HEK293 (cell line): ENCODE results near the gene PRKAR2B.

Experiments
- CTCF ChIA-PET: fragments of 350-600 bp; formaldehyde crosslinking; extraction: SDS; loops from one replicate; lab custom pipeline; 2021; ENCODE audit warnings: antibody characterized with exemption; lab: Yijun Ruan, JAX
- POLR2A ChIA-PET: fragments of 300-600 bp; formaldehyde crosslinking; extraction: SDS; loops from one replicate; lab custom pipeline; 2020; ENCODE audit warnings: antibody characterized with exemption, inconsistent platforms; lab: Yijun Ruan, JAX
- H3K27ac ChIP-seq: fragments of 200-500 bp; sonication (Bioruptor generic); 2 replicates; pipeline ENCODE4 v1.5.1; 2014; ENCODE audit warnings: low read depth, low read length, control low read depth, inconsistent platforms; ENCODE audit errors: extremely low read depth
- H3K36me3 ChIP-seq, 2 experiments: fragments of 200-500 bp in 1 of 2; sonication (Bioruptor generic) in 1 of 2; 1 replicate in 1 of 2; 2 replicates in 1 of 2; pipeline ENCODE4 v1.5.1; 2014 to 2017; ENCODE audit warnings: inconsistent platforms in 2 of 2, low read length in 2 of 2; ENCODE audit not compliant: control insufficient read depth in 2 of 2, insufficient read depth in 1 of 2
- H3K4me1 ChIP-seq: fragments of 200-500 bp; sonication (Bioruptor generic); 2 replicates; pipeline ENCODE4 v1.5.1; 2014; ENCODE audit warnings: mild to moderate bottlenecking, low read length, inconsistent platforms; ENCODE audit not compliant: control insufficient read depth, insufficient read depth
- H3K4me3 ChIP-seq: 2 replicates; pipeline ENCODE4 v1.5.1; 2011; ENCODE audit warnings: low read depth, mild to moderate bottlenecking, control low read depth, low read length, moderate library complexity
- H3K9me3 ChIP-seq: fragments of 200-500 bp; sonication (Bioruptor generic); 2 replicates; pipeline ENCODE4 v1.5.1; 2014; ENCODE audit warnings: low read depth, low read length, inconsistent platforms; ENCODE audit not compliant: control insufficient read depth, insufficient read depth
- FEZF1 ChIP-seq: fragments of 450-650 bp; formaldehyde crosslinking; IDR thresholded peaks from 2 replicates; pipeline ENCODE4 v1.5.1; 2016; ENCODE audit warnings: missing biosample characterization, missing genetic modification characterization
- HOXC10 ChIP-seq: sonication (generic); formaldehyde crosslinking; IDR thresholded peaks from 2 replicates; pipeline ENCODE4 v1.8.1; 2023; ENCODE audit warnings: mild to moderate bottlenecking, missing genetic modification reagents
- MEIS1 ChIP-seq: sonication (generic); formaldehyde crosslinking; IDR thresholded peaks from 2 replicates; pipeline ENCODE4 v1.8.1; 2022; ENCODE audit warnings: missing genetic modification reagents, mild to moderate bottlenecking, borderline replicate concordance
- OSR2 ChIP-seq: fragments of 450-650 bp; formaldehyde crosslinking; IDR thresholded peaks from 2 replicates; pipeline ENCODE4 v1.5.1; 2016; ENCODE audit warnings: missing biosample characterization, missing genetic modification characterization
- SETDB1 ChIP-seq: IDR thresholded peaks from one replicate; pipeline ENCODE4 v1.6.1; 2017; ENCODE audit warnings: mild to moderate bottlenecking, low read length, moderate library complexity, mixed read lengths; ENCODE audit not compliant: insufficient read length
- SP2 ChIP-seq: fragments of 450-650 bp; formaldehyde crosslinking; IDR thresholded peaks from 2 replicates; pipeline ENCODE4 v1.5.1; 2016; ENCODE audit warnings: missing biosample characterization, missing genetic modification characterization
- SP7 ChIP-seq: fragments of 450-650 bp; formaldehyde crosslinking; IDR thresholded peaks from 2 replicates; pipeline ENCODE4 v1.5.1; 2016; ENCODE audit warnings: missing biosample characterization, missing genetic modification characterization
- ZBTB20 ChIP-seq: fragments of 450-650 bp; formaldehyde crosslinking; IDR thresholded peaks from 2 replicates; pipeline ENCODE4 v1.5.1; 2016; ENCODE audit warnings: missing biosample characterization, missing genetic modification characterization
- ZBTB7A ChIP-seq: fragments of 450-650 bp; formaldehyde crosslinking; IDR thresholded peaks from 2 replicates; pipeline ENCODE4 v1.5.1; 2016; ENCODE audit warnings: low read depth, missing biosample characterization, missing genetic modification characterization
- ZBTB8A ChIP-seq: fragments of 450-650 bp; formaldehyde crosslinking; IDR thresholded peaks from 2 replicates; pipeline ENCODE4 v1.5.1; 2016; ENCODE audit warnings: missing biosample characterization, missing genetic modification characterization
- ZFP41 ChIP-seq: fragments of 450-650 bp; formaldehyde crosslinking; IDR thresholded peaks from 2 replicates; pipeline ENCODE4 v1.5.1; 2016; ENCODE audit warnings: missing biosample characterization, missing genetic modification characterization, borderline replicate concordance
- ZFP69B ChIP-seq: fragments of 450-650 bp; formaldehyde crosslinking; IDR thresholded peaks from 2 replicates; pipeline ENCODE4 v1.5.1; 2016; ENCODE audit warnings: missing biosample characterization, missing genetic modification characterization
- ZNF133 ChIP-seq: fragments of 450-650 bp; formaldehyde crosslinking; IDR thresholded peaks from 2 replicates; pipeline ENCODE4 v1.5.1; 2016; ENCODE audit warnings: missing biosample characterization, missing genetic modification characterization
- ZNF140 ChIP-seq: fragments of 450-650 bp; formaldehyde crosslinking; IDR thresholded peaks from 2 replicates; pipeline ENCODE4 v1.5.1; 2016; ENCODE audit warnings: missing biosample characterization, missing genetic modification characterization
- ZNF146 ChIP-seq: fragments of 450-650 bp; formaldehyde crosslinking; IDR thresholded peaks from 2 replicates; pipeline ENCODE4 v1.5.1; 2016; ENCODE audit warnings: missing biosample characterization, missing genetic modification characterization
- ZNF174 ChIP-seq: fragments of 450-650 bp; formaldehyde crosslinking; IDR thresholded peaks from 2 replicates; pipeline ENCODE4 v1.5.0; 2017; ENCODE audit warnings: missing biosample characterization, mild to moderate bottlenecking, missing genetic modification characterization
- ZNF184 ChIP-seq: fragments of 450-650 bp; IDR thresholded peaks from 2 replicates; pipeline ENCODE4 v1.5.1; 2018; ENCODE audit warnings: missing biosample characterization, mild to moderate bottlenecking, missing genetic modification characterization
- ZNF335 ChIP-seq: fragments of 450-650 bp; formaldehyde crosslinking; conservative IDR thresholded peaks from 2 replicates; pipeline ENCODE4 v1.5.1; 2016; ENCODE audit warnings: missing biosample characterization, missing genetic modification characterization
- ZNF433 ChIP-seq: fragments of 450-650 bp; formaldehyde crosslinking; IDR thresholded peaks from 2 replicates; pipeline ENCODE4 v1.5.1; 2016; ENCODE audit warnings: missing biosample characterization, missing genetic modification characterization, low read depth
- ZNF521 ChIP-seq: fragments of 450-650 bp; formaldehyde crosslinking; IDR thresholded peaks from 2 replicates; pipeline ENCODE4 v1.5.1; 2017; ENCODE audit warnings: missing biosample characterization, mild to moderate bottlenecking, missing genetic modification characterization
- ZNF555 ChIP-seq: fragments of 450-650 bp; formaldehyde crosslinking; conservative IDR thresholded peaks from 2 replicates; pipeline ENCODE4 v1.5.1; 2017; ENCODE audit warnings: missing biosample characterization, mild to moderate bottlenecking, missing genetic modification characterization, inconsistent platforms
- ZNF660 ChIP-seq: fragments of 450-650 bp; IDR thresholded peaks from 2 replicates; pipeline ENCODE4 v1.5.1; 2018; ENCODE audit warnings: missing biosample characterization, mild to moderate bottlenecking, missing genetic modification characterization
- ZNF664 ChIP-seq: fragments of 450-650 bp; formaldehyde crosslinking; IDR thresholded peaks from 2 replicates; pipeline ENCODE4 v1.5.1; 2016; ENCODE audit warnings: missing biosample characterization, missing genetic modification characterization
- ZNF843 ChIP-seq: fragments of 450-650 bp; formaldehyde crosslinking; IDR thresholded peaks from 2 replicates; pipeline ENCODE4 v1.5.1; 2016; ENCODE audit warnings: missing biosample characterization, missing genetic modification characterization
- ZSCAN16 ChIP-seq: fragments of 450-650 bp; formaldehyde crosslinking; IDR thresholded peaks from 2 replicates; pipeline ENCODE4 v1.5.1; 2016; ENCODE audit warnings: missing biosample characterization, missing genetic modification characterization
- ZXDB ChIP-seq: fragments of 450-650 bp; formaldehyde crosslinking; IDR thresholded peaks from 2 replicates; pipeline ENCODE4 v1.5.1; 2016; ENCODE audit warnings: missing biosample characterization, missing genetic modification characterization
- TF ChIP-seq, protein P1 (sequence below): fragments of 450-650 bp; formaldehyde crosslinking; IDR thresholded peaks from 2 replicates; pipeline ENCODE4 v1.5.1; 2016; ENCODE audit warnings: missing biosample characterization, missing genetic modification characterization
- TF ChIP-seq, protein P2 (sequence below): fragments of 450-650 bp; formaldehyde crosslinking; IDR thresholded peaks from 2 replicates; pipeline ENCODE4 v1.5.1; 2016; ENCODE audit warnings: missing biosample characterization, missing genetic modification characterization
- TF ChIP-seq, protein P3 (sequence below): fragments of 450-650 bp; formaldehyde crosslinking; IDR thresholded peaks from 2 replicates; pipeline ENCODE4 v1.5.1; 2016; ENCODE audit warnings: missing biosample characterization, missing genetic modification characterization

The PRKAR2B gene

DNA sequence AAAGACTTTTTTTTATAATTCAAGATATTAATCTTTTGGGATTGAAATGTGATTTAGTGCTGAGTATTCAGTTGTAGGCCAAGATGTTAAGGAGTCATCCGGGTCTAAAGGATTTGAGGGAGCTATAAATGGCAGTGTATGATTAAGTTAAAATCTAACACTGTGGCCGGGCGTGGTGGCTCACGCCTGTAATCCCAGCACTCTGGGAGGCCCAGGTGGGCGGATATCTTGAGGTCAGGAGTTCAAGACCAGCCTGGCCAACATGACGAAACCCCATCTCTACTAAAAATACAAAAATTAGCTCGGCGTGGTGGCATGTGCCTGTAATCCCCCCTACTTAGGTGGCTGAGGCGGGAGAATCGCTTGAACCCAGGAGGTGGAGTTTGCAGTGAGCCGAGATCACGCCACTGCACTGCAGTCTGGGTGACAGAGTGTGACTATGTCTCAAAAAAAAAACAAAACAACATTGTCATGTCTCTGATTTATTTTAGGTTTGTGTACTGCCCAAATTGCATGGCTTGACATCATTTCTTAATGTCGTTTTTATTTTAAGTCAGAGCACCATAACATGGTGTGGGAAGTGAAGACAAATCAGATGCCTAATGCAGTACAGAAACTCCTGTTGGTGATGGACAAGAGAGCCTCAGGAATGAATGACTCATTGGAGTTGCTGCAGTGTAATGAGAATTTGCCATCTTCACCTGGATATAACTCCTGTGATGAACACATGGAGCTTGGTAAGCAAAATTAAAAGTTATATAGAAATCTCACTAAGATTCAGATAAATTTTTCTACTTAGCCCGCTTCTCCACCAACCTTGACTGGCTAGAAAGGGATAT is 135.0 kb downstream of the PRKAR2B start (continued):
- TF ChIP-seq ZBTB7A (tag by site-specific recombination) (no peak), ZFP41 (tag by site-specific recombination) (no peak)
- TF ChIP-seq, protein P1, sequence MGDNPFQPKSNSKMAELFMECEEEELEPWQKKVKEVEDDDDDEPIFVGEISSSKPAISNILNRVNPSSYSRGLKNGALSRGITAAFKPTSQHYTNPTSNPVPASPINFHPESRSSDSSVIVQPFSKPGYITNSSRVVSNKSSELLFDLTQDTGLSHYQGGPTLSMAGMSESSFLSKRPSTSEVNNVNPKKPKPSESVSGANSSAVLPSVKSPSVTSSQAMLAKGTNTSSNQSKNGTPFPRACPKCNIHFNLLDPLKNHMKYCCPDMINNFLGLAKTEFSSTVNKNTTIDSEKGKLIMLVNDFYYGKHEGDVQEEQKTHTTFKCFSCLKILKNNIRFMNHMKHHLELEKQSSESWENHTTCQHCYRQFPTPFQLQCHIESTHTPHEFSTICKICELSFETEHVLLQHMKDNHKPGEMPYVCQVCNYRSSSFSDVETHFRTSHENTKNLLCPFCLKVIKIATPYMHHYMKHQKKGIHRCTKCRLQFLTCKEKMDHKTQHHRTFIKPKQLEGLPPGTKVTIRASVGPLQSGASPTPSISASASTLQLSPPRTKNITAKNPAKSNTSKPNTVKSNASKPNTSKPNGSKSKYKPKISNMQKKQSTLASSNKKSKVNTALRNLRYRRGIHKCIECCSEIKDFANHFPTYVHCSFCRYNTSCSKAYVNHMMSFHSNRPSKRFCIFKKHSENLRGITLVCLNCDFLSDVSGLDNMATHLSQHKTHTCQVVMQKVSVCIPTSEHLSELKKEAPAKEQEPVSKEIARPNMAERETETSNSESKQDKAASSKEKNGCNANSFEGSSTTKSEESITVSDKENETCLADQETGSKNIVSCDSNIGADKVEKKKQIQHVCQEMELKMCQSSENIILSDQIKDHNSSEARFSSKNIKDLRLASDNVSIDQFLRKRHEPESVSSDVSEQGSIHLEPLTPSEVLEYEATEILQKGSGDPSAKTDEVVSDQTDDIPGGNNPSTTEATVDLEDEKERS (tag by site-specific recombination) = no peak

DNA sequence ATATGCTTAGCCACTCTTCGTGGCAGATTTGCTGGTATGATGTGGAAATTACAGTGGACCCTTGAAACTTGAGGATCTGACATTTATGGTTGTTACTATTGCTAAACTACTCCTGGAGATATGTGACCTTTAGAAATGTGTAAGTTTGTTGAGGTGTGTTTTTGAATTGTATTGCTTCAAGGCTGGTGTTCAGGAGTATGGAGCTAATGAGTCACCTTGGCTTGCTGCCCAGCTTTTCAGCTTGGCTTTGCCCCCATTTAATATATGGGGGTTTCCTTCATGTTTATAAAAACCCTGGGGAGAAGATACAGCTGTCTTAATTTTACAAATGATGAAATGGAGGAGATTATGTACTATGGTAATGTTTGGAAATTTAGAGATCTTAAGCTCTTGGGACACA is 135.9 kb downstream of the PRKAR2B start:
- H3K9me3 ChIP-seq = no peaks in the 10 kb centered on the region
- ChIA-PET CTCF (interaction anchor here (0.5 to 1.7 kb wide), 8 partner anchors 10 to 1163 kb away, joined by 3 to 4 read pairs (median 3); no protein-coding TSS in a partner anchor), POLR2A (interaction anchor here (0.7 to 3.4 kb wide), 2 partner anchors 11 to 42 kb away, joined by 7 to 14 read pairs; partner anchors contain the start of gene HBP1)
- H3K4me1 ChIP-seq = peaks cover 14% of the 10 kb centered on the region
- no peak overlapping the region for H3K4me3 ChIP-seq
- H3K27ac ChIP-seq = no peak overlapping the region
- H3K36me3 ChIP-seq = peaks cover 3 to 10% of the 10 kb centered on the region in 2 experiments; a peak in 1 of 3 replicates
- peak; percentile 71 for TF ChIP-seq ZNF660 (tag by site-specific recombination)
- no peak for TF ChIP-seq ZNF146 (tag by site-specific recombination)
- no peak for TF ChIP-seq SETDB1
- no peak for TF ChIP-seq ZNF521 (tag by site-specific recombination)
- TF ChIP-seq ZNF433 (tag by site-specific recombination) = no peak
- TF ChIP-seq OSR2 (tag by site-specific recombination) = peak; percentile 35; the same call in 1 of the 2 replicates
- peak; percentile 84 for TF ChIP-seq SP7
- TF ChIP-seq ZNF174 (tag by site-specific recombination) = no peak
- no peak for TF ChIP-seq MEIS1
- peak; percentile 18; the same call in 1 of the 2 replicates for TF ChIP-seq ZNF664 (tag by site-specific recombination)
- TF ChIP-seq ZXDB (tag by site-specific recombination) = peak; percentile 38; the same call in 1 of the 2 replicates
- TF ChIP-seq, protein P2, sequence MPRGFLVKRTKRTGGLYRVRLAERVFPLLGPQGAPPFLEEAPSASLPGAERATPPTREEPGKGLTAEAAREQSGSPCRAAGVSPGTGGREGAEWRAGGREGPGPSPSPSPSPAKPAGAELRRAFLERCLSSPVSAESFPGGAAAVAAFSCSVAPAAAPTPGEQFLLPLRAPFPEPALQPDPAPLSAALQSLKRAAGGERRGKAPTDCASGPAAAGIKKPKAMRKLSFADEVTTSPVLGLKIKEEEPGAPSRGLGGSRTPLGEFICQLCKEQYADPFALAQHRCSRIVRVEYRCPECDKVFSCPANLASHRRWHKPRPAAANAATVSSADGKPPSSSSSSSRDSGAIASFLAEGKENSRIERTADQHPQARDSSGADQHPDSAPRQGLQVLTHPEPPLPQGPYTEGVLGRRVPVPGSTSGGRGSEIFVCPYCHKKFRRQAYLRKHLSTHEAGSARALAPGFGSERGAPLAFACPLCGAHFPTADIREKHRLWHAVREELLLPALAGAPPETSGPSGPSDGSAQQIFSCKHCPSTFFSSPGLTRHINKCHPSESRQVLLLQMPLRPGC = peak; percentile 62; the same call in 1 of the 2 replicates
- TF ChIP-seq ZNF555 (tag by site-specific recombination) = no peak
- peak; percentile 56; the same call in 1 of the 2 replicates for TF ChIP-seq ZNF843 (tag by site-specific recombination)
- no peak for TF ChIP-seq ZBTB20 (tag by site-specific recombination)
- TF ChIP-seq ZNF184 (tag by site-specific recombination) = peak; percentile 14; the same call in 1 of the 2 replicates
- 0 out of 2 replicates have a peak, but pooled peaks have one; percentile 26 for TF ChIP-seq FEZF1 (tag by site-specific recombination)
- TF ChIP-seq ZFP69B = peak; percentile 35; the same call in 1 of the 2 replicates
- TF ChIP-seq SP2 = no peak
- no peak for TF ChIP-seq ZBTB8A
- TF ChIP-seq HOXC10 (CRISPR knock-in tag) = no peak
- TF ChIP-seq ZNF140 (tag by site-specific recombination) = no peak
- TF ChIP-seq ZNF133 (tag by site-specific recombination) = no peak
- TF ChIP-seq, protein P3, sequence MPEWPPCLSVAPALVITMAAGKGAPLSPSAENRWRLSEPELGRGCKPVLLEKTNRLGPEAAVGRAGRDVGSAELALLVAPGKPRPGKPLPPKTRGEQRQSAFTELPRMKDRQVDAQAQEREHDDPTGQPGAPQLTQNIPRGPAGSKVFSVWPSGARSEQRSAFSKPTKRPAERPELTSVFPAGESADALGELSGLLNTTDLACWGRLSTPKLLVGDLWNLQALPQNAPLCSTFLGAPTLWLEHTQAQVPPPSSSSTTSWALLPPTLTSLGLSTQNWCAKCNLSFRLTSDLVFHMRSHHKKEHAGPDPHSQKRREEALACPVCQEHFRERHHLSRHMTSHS (tag by site-specific recombination) = no peak
- TF ChIP-seq ZNF335 (tag by site-specific recombination) = 0 out of 2 replicates have a peak, but pooled peaks have one; percentile 19
- no peak for TF ChIP-seq ZSCAN16 (tag by site-specific recombination)
